ENCODE results near the gene AMOT.
A peak's percentile ranks its signal among the peaks of the same experiment; 100 is the strongest.

Gene AMOT

DNA sequence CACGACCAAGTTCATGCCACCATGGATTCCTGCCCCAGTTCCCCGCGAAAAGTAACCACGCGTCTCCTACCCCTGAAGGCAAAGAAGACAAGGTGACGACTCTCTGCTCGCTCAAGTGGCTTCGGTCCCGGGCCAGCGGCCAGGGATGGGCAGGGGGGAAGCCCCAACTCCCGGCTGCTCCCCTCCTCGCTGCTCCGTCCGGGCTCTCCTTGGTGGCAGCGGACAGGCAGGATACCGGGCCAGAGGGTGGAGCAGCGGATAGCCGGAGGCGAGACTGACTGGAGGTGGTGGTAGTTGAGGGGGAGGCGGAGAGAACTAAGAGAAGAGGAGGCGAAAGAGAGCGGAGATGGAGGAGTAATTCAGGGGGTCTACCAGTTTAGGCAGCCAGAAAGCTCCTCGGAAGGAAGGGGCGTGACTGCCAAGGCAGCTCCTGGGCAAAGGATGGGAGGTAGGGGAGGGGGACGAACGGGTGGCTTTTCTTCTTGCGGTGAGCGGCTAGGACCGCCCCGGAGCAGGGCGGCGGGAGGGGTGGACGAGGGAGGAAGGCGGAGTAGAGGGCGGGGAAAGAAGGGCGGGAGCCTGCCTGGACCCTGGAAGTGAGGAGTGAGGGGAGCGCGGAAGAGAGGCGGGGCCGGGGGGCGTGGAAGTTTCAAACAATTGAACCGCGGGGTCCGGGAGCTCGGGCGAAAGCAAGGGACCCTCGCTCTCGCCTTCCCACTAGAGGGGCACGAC lies at the start of gene AMOT:
Gene AMOT (minus strand): TSS at position 450 of the 732 bp plus-strand sequence. CDS start 17,705 bp downstream, outside the sequence.
- Histone ChIP-seq H3K36me3 (ENCODE audit: control insufficient read depth, insufficient read depth, low read length) (no peaks in the 10 kb centered on the region), H3K27me3 (ENCODE audit: control insufficient read depth, insufficient read depth, low read length) (peaks cover 42% of the 10 kb centered on the region), H3K9me3 (ENCODE audit: control insufficient read depth, insufficient read depth, low read length) (no peaks in the 10 kb centered on the region), H3K4me3 (ENCODE audit: low read depth, low read length) (peak within 1 kb of the TSS; percentile 91), H3K9ac (ENCODE audit: low read depth, low read length) (no peak within 1 kb of the TSS), H3K4me1 (ENCODE audit: control insufficient read depth, insufficient read depth, low read length) (peaks cover 9% of the 10 kb centered on the region)

DNA sequence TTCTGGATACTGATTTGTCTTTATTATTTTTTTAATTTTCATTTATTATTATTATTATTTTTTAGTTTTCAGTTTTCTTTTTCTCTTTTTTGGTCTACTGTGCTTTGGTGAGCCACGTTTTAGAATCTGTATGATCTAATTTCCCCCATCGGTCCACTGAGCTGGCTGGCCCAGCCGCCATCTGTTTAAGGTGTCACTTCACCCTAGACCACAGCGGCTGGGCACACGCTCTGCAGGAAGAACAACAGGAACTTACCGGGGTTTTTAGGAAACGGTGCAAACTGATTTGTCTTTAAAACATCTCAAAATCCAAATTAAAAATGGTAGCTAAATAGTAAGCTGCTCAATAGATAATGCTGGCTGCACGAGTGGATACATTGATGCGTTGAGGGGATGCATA lies 48.8 kb upstream of the AMOT start:
- Histone ChIP-seq H3K4me1 (ENCODE audit: control insufficient read depth, insufficient read depth, low read length) (no peaks in the 10 kb centered on the region), H3K4me3 (ENCODE audit: low read depth, low read length) (no peak overlapping the region), H3K27me3 (ENCODE audit: control insufficient read depth, insufficient read depth, low read length) (no peaks in the 10 kb centered on the region), H3K9ac (ENCODE audit: low read depth, low read length) (no peak overlapping the region), H3K9me3 (ENCODE audit: control insufficient read depth, insufficient read depth, low read length) (no peaks in the 10 kb centered on the region), H3K36me3 (ENCODE audit: control insufficient read depth, insufficient read depth, low read length) (no peaks in the 10 kb centered on the region)

GRCh38 chrX:112888916-112889315 lies 48.3 kb upstream of the AMOT start:
- Histone ChIP-seq H3K9ac (ENCODE audit: low read depth, low read length) (no peak overlapping the region), H3K36me3 (ENCODE audit: control insufficient read depth, insufficient read depth, low read length) (no peaks in the 10 kb centered on the region), H3K4me3 (ENCODE audit: low read depth, low read length) (no peak overlapping the region), H3K27me3 (ENCODE audit: control insufficient read depth, insufficient read depth, low read length) (no peaks in the 10 kb centered on the region), H3K9me3 (ENCODE audit: control insufficient read depth, insufficient read depth, low read length) (no peaks in the 10 kb centered on the region), H3K4me1 (ENCODE audit: control insufficient read depth, insufficient read depth, low read length) (no peaks in the 10 kb centered on the region)

DNA sequence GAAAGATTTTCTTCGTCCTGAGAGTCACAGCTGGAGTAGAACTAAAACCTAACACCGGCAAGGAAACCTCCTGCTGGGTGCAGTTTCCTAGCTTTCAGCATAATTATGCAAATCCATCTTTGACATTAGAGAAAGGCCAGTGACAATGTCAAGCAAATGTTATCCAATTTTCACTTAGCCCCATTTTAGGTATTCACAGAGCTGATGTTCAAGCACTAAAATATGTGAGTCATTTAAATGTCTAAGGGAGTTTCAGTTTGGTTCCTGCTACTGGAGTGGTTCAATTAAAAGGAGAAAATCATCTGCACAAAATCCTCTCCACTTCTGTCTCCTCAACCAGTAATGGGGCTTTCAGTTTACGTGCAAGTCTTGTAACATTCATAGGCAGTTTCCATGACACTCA lies 37.1 kb upstream of the AMOT start:
- H3K27me3 ChIP-seq (ENCODE audit: control insufficient read depth, insufficient read depth, low read length) = no peaks in the 10 kb centered on the region
- H3K9ac ChIP-seq (ENCODE audit: low read depth, low read length) = no peak overlapping the region
- H3K9me3 ChIP-seq (ENCODE audit: control insufficient read depth, insufficient read depth, low read length) = no peaks in the 10 kb centered on the region
- H3K4me3 ChIP-seq (ENCODE audit: low read depth, low read length) = no peak overlapping the region
- H3K4me1 ChIP-seq (ENCODE audit: control insufficient read depth, insufficient read depth, low read length) = peaks cover 7% of the 10 kb centered on the region
- H3K36me3 ChIP-seq (ENCODE audit: control insufficient read depth, insufficient read depth, low read length) = no peaks in the 10 kb centered on the region

GRCh38 chrX:112874614-112875013 lies 34.0 kb upstream of the AMOT start:
- Histone ChIP-seq H3K9ac (ENCODE audit: low read depth, low read length) (no peak overlapping the region), H3K4me1 (ENCODE audit: control insufficient read depth, insufficient read depth, low read length) (peaks cover 7% of the 10 kb centered on the region), H3K27me3 (ENCODE audit: control insufficient read depth, insufficient read depth, low read length) (no peaks in the 10 kb centered on the region), H3K9me3 (ENCODE audit: control insufficient read depth, insufficient read depth, low read length) (no peaks in the 10 kb centered on the region), H3K36me3 (ENCODE audit: control insufficient read depth, insufficient read depth, low read length) (no peaks in the 10 kb centered on the region), H3K4me3 (ENCODE audit: low read depth, low read length) (no peak overlapping the region)

- Histone ChIP-seq H3K4me3 (ENCODE audit: low read depth, low read length) (no peak overlapping the region), H3K9ac (ENCODE audit: low read depth, low read length) (no peak overlapping the region)
Measured at GRCh38 chrX:112874175-112874574, 33.5 kb upstream of the AMOT start.

GRCh38 chrX:112868586-112868985 lies 28.0 kb upstream of the AMOT start:
- Histone ChIP-seq H3K9ac (ENCODE audit: low read depth, low read length) (no peak overlapping the region), H3K4me1 (ENCODE audit: control insufficient read depth, insufficient read depth, low read length) (no peaks in the 10 kb centered on the region), H3K4me3 (ENCODE audit: low read depth, low read length) (no peak overlapping the region), H3K36me3 (ENCODE audit: control insufficient read depth, insufficient read depth, low read length) (no peaks in the 10 kb centered on the region), H3K27me3 (ENCODE audit: control insufficient read depth, insufficient read depth, low read length) (no peaks in the 10 kb centered on the region), H3K9me3 (ENCODE audit: control insufficient read depth, insufficient read depth, low read length) (no peaks in the 10 kb centered on the region)

More at GRCh38 chrX:112874175-112874574, 33.5 kb upstream of the AMOT start:
- Histone ChIP-seq H3K27me3 (ENCODE audit: control insufficient read depth, insufficient read depth, low read length) (no peaks in the 10 kb centered on the region), H3K4me1 (ENCODE audit: control insufficient read depth, insufficient read depth, low read length) (peaks cover 7% of the 10 kb centered on the region), H3K36me3 (ENCODE audit: control insufficient read depth, insufficient read depth, low read length) (no peaks in the 10 kb centered on the region), H3K9me3 (ENCODE audit: control insufficient read depth, insufficient read depth, low read length) (no peaks in the 10 kb centered on the region)

DNA sequence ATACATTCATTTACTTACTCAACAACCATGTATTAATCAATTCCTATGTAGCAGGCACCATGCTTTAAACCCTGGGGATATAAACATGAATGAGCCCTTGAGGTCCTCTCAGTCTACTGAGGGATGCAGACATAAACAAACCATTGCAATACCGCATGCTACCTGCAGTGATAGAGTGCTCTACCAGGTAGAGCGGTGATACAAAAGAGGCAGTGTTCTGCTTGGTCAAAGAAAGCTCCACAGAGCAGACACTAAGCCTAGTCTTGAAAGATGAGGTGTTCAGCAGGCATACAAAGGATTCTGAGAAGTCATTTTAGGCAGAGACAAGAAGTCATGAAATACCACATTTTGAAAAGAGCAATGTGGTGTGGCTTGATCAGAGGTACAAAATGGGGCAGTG lies 26.9 kb upstream of the AMOT start:
- Histone ChIP-seq H3K9me3 (ENCODE audit: control insufficient read depth, insufficient read depth, low read length) (no peaks in the 10 kb centered on the region), H3K36me3 (ENCODE audit: control insufficient read depth, insufficient read depth, low read length) (no peaks in the 10 kb centered on the region), H3K4me3 (ENCODE audit: low read depth, low read length) (no peak overlapping the region), H3K9ac (ENCODE audit: low read depth, low read length) (no peak overlapping the region), H3K4me1 (ENCODE audit: control insufficient read depth, insufficient read depth, low read length) (no peaks in the 10 kb centered on the region), H3K27me3 (ENCODE audit: control insufficient read depth, insufficient read depth, low read length) (no peaks in the 10 kb centered on the region)

GRCh38 chrX:112866175-112866574 lies 25.5 kb upstream of the AMOT start:
- Histone ChIP-seq H3K36me3 (ENCODE audit: control insufficient read depth, insufficient read depth, low read length) (no peaks in the 10 kb centered on the region), H3K27me3 (ENCODE audit: control insufficient read depth, insufficient read depth, low read length) (no peaks in the 10 kb centered on the region), H3K4me1 (ENCODE audit: control insufficient read depth, insufficient read depth, low read length) (no peaks in the 10 kb centered on the region), H3K9ac (ENCODE audit: low read depth, low read length) (no peak overlapping the region), H3K4me3 (ENCODE audit: low read depth, low read length) (no peak overlapping the region), H3K9me3 (ENCODE audit: control insufficient read depth, insufficient read depth, low read length) (no peaks in the 10 kb centered on the region)

GRCh38 chrX:112865464-112866025 lies 24.9 kb upstream of the AMOT start:
- H3K4me1 ChIP-seq (ENCODE audit: control insufficient read depth, insufficient read depth, low read length) = no peaks in the 10 kb centered on the region
- no peaks in the 10 kb centered on the region for H3K9me3 ChIP-seq (ENCODE audit: control insufficient read depth, insufficient read depth, low read length)
- H3K36me3 ChIP-seq (ENCODE audit: control insufficient read depth, insufficient read depth, low read length) = no peaks in the 10 kb centered on the region
- no peaks in the 10 kb centered on the region for H3K27me3 ChIP-seq (ENCODE audit: control insufficient read depth, insufficient read depth, low read length)
- no peak overlapping the region for H3K4me3 ChIP-seq (ENCODE audit: low read depth, low read length)
- H3K9ac ChIP-seq (ENCODE audit: low read depth, low read length) = no peak overlapping the region

- Histone ChIP-seq H3K4me3 (ENCODE audit: low read depth, low read length) (no peak overlapping the region), H3K27me3 (ENCODE audit: control insufficient read depth, insufficient read depth, low read length) (no peaks in the 10 kb centered on the region), H3K4me1 (ENCODE audit: control insufficient read depth, insufficient read depth, low read length) (no peaks in the 10 kb centered on the region), H3K9me3 (ENCODE audit: control insufficient read depth, insufficient read depth, low read length) (no peaks in the 10 kb centered on the region), H3K9ac (ENCODE audit: low read depth, low read length) (no peak overlapping the region), H3K36me3 (ENCODE audit: control insufficient read depth, insufficient read depth, low read length) (no peaks in the 10 kb centered on the region)
Measured at GRCh38 chrX:112863850-112864249, 23.2 kb upstream of the AMOT start.

DNA sequence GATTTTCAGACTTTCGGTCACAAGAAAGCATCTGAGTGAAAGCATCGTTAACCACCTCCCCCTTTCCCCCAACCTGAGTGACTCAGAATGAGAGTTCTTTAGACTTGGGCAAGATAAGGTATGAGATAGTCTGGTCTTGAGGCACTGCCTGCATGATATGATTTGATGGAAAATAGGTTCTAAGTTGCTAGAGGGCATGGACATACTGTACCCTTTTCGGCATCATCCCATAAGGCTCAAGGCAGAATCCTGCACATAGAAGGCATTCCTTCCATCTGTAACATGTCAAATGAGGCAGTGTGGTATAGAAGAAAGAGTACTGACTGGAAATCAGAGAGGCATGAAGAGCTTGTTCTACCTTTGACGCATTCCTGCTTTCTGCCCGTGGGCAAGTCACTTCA lies 16.8 kb upstream of the AMOT start:
- H3K4me3 ChIP-seq (ENCODE audit: low read depth, low read length) = no peak overlapping the region
- H3K9ac ChIP-seq (ENCODE audit: low read depth, low read length) = no peak overlapping the region
- no peaks in the 10 kb centered on the region for H3K36me3 ChIP-seq (ENCODE audit: control insufficient read depth, insufficient read depth, low read length)
- no peaks in the 10 kb centered on the region for H3K9me3 ChIP-seq (ENCODE audit: control insufficient read depth, insufficient read depth, low read length)
- peaks cover 7% of the 10 kb centered on the region for H3K4me1 ChIP-seq (ENCODE audit: control insufficient read depth, insufficient read depth, low read length)
- H3K27me3 ChIP-seq (ENCODE audit: control insufficient read depth, insufficient read depth, low read length) = no peaks in the 10 kb centered on the region

Measured in iPS-15b (cell line).